Measurements from ENCODE around the gene SUSD6. TPM values are rescaled to one million over a fixed set of nuclear protein-coding genes. Genes with fewer than 3 reads are reported as not detected.

Gene SUSD6
- total and polyA plus RNA-seq, 2 experiments from 2014 or later, result 2.8 to 3.4 TPM

DNA sequence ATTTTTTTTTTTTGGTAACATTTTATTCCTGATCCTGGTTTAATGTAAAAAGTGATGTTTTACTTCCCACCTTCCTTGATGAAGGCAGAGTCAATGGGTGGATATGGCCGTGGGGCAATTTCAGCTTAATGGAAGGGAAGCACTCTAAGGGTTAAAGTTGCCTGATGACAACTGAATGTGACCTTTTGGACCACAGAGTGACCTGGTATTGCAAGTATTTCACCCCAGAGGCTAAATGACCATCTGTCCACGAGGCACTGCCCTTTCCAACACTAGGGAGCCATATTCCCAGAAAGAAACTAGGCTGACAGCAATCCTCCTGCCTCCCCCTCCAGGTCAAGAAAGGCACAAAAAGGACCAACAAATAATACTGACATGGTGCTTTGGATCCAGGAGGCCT lies 41.5 kb upstream of the SUSD6 start:
- Histone ChIP-seq H4K20me1 (replicated peaks; ENCODE audit: insufficient read depth) (no peaks in the 10 kb centered on the region; the same call in none of the 2 replicates), H3K4me2 (no peak overlapping the region), H3K27ac (ENCODE audit: low read depth) (no peak overlapping the region), H3K36me3 (ENCODE audit: insufficient read depth) (no peaks in the 10 kb centered on the region; the same call in 1 of the 2 replicates), H3K4me3 (no peak overlapping the region), H3K9me2 (ENCODE audit: insufficient read depth) (no peaks in the 10 kb centered on the region; the same call in 1 of the 2 replicates), H3K79me2 (replicated peaks; ENCODE audit: insufficient read depth) (no peaks in the 10 kb centered on the region), H3K27me3 (ENCODE audit: insufficient read depth) (peaks cover 86% of the 10 kb centered on the region), H3F3A (replicated peaks; ENCODE audit: low read depth) (0 out of 2 replicates have a peak, but pooled peaks cover 11% of the 10 kb centered on the region), H2AFZ (no peak overlapping the region), H3K4me1 (ENCODE audit: insufficient read depth) (peaks cover 4% of the 10 kb centered on the region; the same call in 1 of the 2 replicates)
- Mint-ChIP-seq H3K4me3 (no peak overlapping the region), H3K36me3 (ENCODE audit: low read depth) (peaks cover 9% of the 10 kb centered on the region; the same call in 2 of the 3 replicates), H3K9me3 (peaks cover 25% of the 10 kb centered on the region; the same call in 2 of the 3 replicates), H3K27ac (no peak overlapping the region), H3K27me3 (ENCODE audit: insufficient read depth, low read depth, poor library complexity) (peaks cover 48% of the 10 kb centered on the region), H3K4me1 (peaks cover 3% of the 10 kb centered on the region; the same call in 1 of the 3 replicates)
- TF ChIP-seq EZH2phosphoT487 (IDR thresholded peaks at IDR 0.05; ENCODE audit: unreplicated experiment), result no peak
- TF ChIP-seq, protein P1, sequence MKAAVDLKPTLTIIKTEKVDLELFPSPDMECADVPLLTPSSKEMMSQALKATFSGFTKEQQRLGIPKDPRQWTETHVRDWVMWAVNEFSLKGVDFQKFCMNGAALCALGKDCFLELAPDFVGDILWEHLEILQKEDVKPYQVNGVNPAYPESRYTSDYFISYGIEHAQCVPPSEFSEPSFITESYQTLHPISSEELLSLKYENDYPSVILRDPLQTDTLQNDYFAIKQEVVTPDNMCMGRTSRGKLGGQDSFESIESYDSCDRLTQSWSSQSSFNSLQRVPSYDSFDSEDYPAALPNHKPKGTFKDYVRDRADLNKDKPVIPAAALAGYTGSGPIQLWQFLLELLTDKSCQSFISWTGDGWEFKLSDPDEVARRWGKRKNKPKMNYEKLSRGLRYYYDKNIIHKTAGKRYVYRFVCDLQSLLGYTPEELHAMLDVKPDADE (IDR thresholded peaks at IDR 0.05), result no peak
- TF ChIP-seq ZNF331 (CRISPR knock-in tag; IDR thresholded peaks at IDR 0.05; ENCODE audit: low read depth), result no peak
- DNase-seq (ENCODE audit: low spot score), result no peak
- no peak for ATAC-seq

DNA sequence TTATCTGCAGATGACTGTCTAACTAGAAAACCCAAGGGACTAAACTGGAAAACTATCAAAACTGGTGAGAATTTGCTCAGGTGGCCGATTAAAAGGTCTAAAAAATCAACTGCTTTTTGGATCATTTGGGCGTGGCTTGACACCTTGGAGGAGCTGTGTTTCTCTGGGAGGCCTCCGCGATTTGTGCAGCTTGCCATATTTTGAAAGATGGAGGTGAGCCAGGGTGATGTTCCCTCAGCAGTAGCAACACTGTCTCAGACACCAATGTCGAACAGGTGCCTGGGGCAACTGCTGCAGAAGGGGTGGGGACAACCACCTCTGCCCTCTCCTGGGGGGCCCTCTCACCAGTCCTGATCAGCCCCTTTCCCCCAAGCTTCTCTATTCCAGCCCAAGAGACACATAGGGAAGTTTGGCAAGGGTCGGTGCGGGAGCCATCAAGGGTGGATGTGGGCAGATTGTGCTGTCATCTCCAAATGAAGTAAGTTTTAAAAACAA lies 40.5 kb upstream of the SUSD6 start:
- Histone ChIP-seq H3K9me2 (ENCODE audit: insufficient read depth) (no peaks in the 10 kb centered on the region; the same call in 1 of the 2 replicates), H4K20me1 (replicated peaks; ENCODE audit: insufficient read depth) (no peaks in the 10 kb centered on the region; the same call in none of the 2 replicates), H2AFZ (no peak overlapping the region), H3K36me3 (ENCODE audit: insufficient read depth) (no peaks in the 10 kb centered on the region; the same call in 1 of the 2 replicates), H3K27me3 (ENCODE audit: insufficient read depth) (peaks cover 95% of the 10 kb centered on the region), H3K79me2 (replicated peaks; ENCODE audit: insufficient read depth) (no peaks in the 10 kb centered on the region), H3F3A (replicated peaks; ENCODE audit: low read depth) (0 out of 2 replicates have a peak, but pooled peaks cover 11% of the 10 kb centered on the region), H3K4me3 (no peak overlapping the region), H3K4me2 (no peak overlapping the region), H3K27ac (ENCODE audit: low read depth) (no peak overlapping the region), H3K4me1 (ENCODE audit: insufficient read depth) (peaks cover 4% of the 10 kb centered on the region; the same call in 1 of the 2 replicates)
- ATAC-seq (no peak), DNase-seq (ENCODE audit: low spot score) (no peak)
- H3K27me3 Mint-ChIP-seq (ENCODE audit: insufficient read depth, low read depth, poor library complexity), result peaks cover 53% of the 10 kb centered on the region
- H3K4me3 Mint-ChIP-seq, result no peak overlapping the region
- H3K27ac Mint-ChIP-seq, result no peak overlapping the region
- TF ChIP-seq, protein P2, sequence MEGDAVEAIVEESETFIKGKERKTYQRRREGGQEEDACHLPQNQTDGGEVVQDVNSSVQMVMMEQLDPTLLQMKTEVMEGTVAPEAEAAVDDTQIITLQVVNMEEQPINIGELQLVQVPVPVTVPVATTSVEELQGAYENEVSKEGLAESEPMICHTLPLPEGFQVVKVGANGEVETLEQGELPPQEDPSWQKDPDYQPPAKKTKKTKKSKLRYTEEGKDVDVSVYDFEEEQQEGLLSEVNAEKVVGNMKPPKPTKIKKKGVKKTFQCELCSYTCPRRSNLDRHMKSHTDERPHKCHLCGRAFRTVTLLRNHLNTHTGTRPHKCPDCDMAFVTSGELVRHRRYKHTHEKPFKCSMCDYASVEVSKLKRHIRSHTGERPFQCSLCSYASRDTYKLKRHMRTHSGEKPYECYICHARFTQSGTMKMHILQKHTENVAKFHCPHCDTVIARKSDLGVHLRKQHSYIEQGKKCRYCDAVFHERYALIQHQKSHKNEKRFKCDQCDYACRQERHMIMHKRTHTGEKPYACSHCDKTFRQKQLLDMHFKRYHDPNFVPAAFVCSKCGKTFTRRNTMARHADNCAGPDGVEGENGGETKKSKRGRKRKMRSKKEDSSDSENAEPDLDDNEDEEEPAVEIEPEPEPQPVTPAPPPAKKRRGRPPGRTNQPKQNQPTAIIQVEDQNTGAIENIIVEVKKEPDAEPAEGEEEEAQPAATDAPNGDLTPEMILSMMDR (conservative IDR thresholded peaks at IDR 0.05; ENCODE audit: low read depth in 2 of 2), result no peak
- TF ChIP-seq, protein P3, sequence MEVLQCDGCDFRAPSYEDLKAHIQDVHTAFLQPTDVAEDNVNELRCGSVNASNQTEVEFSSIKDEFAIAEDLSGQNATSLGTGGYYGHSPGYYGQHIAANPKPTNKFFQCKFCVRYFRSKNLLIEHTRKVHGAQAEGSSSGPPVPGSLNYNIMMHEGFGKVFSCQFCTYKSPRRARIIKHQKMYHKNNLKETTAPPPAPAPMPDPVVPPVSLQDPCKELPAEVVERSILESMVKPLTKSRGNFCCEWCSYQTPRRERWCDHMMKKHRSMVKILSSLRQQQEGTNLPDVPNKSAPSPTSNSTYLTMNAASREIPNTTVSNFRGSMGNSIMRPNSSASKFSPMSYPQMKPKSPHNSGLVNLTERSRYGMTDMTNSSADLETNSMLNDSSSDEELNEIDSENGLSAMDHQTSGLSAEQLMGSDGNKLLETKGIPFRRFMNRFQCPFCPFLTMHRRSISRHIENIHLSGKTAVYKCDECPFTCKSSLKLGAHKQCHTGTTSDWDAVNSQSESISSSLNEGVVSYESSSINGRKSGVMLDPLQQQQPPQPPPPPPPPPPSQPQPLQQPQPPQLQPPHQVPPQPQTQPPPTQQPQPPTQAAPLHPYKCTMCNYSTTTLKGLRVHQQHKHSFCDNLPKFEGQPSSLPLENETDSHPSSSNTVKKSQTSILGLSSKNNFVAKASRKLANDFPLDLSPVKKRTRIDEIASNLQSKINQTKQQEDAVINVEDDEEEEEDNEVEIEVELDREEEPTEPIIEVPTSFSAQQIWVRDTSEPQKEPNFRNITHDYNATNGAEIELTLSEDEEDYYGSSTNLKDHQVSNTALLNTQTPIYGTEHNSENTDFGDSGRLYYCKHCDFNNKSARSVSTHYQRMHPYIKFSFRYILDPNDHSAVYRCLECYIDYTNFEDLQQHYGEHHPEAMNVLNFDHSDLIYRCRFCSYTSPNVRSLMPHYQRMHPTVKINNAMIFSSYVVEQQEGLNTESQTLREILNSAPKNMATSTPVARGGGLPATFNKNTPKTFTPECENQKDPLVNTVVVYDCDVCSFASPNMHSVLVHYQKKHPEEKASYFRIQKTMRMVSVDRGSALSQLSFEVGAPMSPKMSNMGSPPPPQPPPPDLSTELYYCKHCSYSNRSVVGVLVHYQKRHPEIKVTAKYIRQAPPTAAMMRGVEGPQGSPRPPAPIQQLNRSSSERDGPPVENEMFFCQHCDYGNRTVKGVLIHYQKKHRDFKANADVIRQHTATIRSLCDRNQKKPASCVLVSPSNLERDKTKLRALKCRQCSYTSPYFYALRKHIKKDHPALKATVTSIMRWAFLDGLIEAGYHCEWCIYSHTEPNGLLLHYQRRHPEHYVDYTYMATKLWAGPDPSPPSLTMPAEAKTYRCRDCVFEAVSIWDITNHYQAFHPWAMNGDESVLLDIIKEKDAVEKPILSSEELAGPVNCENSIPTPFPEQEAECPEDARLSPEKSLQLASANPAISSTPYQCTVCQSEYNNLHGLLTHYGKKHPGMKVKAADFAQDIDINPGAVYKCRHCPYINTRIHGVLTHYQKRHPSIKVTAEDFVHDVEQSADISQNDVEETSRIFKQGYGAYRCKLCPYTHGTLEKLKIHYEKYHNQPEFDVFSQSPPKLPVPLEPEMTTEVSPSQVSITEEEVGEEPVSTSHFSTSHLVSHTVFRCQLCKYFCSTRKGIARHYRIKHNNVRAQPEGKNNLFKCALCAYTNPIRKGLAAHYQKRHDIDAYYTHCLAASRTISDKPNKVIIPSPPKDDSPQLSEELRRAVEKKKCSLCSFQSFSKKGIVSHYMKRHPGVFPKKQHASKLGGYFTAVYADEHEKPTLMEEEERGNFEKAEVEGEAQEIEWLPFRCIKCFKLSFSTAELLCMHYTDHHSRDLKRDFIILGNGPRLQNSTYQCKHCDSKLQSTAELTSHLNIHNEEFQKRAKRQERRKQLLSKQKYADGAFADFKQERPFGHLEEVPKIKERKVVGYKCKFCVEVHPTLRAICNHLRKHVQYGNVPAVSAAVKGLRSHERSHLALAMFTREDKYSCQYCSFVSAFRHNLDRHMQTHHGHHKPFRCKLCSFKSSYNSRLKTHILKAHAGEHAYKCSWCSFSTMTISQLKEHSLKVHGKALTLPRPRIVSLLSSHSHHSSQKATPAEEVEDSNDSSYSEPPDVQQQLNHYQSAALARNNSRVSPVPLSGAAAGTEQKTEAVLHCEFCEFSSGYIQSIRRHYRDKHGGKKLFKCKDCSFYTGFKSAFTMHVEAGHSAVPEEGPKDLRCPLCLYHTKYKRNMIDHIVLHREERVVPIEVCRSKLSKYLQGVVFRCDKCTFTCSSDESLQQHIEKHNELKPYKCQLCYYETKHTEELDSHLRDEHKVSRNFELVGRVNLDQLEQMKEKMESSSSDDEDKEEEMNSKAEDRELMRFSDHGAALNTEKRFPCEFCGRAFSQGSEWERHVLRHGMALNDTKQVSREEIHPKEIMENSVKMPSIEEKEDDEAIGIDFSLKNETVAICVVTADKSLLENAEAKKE (CRISPR knock-in tag; IDR thresholded peaks at IDR 0.05), result no peak
- TF ChIP-seq STAT1 (IDR thresholded peaks at IDR 0.05; ENCODE audit: unreplicated experiment), result no peak
- peaks cover 9% of the 10 kb centered on the region; the same call in 2 of the 3 replicates for H3K36me3 Mint-ChIP-seq (ENCODE audit: low read depth)
- peaks cover 3% of the 10 kb centered on the region; the same call in 1 of the 3 replicates for H3K4me1 Mint-ChIP-seq
- H3K9me3 Mint-ChIP-seq, result peaks cover 25% of the 10 kb centered on the region; the same call in 2 of the 3 replicates

Measured in GM23338 (cell line).